IMR-90 (cell line): Measurements from ENCODE around the gene EPHA6. TPM values are rescaled to one million over a fixed set of nuclear protein-coding genes. Genes with fewer than 3 reads are reported as not detected.
A peak's percentile ranks its signal among the peaks of the same experiment; 100 is the strongest.
"Not testable (repeated sequence)": the region's sequence is repeated elsewhere in the genome, so short reads cannot be mapped to it uniquely, and the experiment has no call there.

Experiments used
- ATAC-seq: fragments of 200-7000 bp; cut with Tn5 transposase; 2 replicates; pipeline ENCODE4 v1.9.1; 2020; ENCODE audit warnings: low read depth, mild to moderate bottlenecking, moderate library complexity
- BruUV-seq: library from RNA; stranded (reverse); fragments of 400-500 nt; replicated peaks from 2 replicates; lab custom pipeline; 2021; lab: Mats Ljungman, UMichigan
- CTCF ChIA-PET: fragments of 300-600 bp; formaldehyde crosslinking; extraction: SDS; loops from one replicate; lab custom pipeline; 2021; ENCODE audit warnings: antibody characterized with exemption; lab: Yijun Ruan, JAX
- POLR2A ChIA-PET: fragments of 300-600 bp; sonication (Branson Sonifier 250); formaldehyde crosslinking; loops from one replicate; lab custom pipeline; 2022; ENCODE audit warnings: antibody characterized with exemption; ENCODE audit not compliant: unreplicated experiment; lab: Charles Lee
- DNase-seq: peaks from one replicate; pipeline ENCODE4 v3.0.0; 2013
- H2AFZ ChIP-seq: replicated peaks from 2 replicates; pipeline ENCODE3; 2013; ENCODE audit warnings: low read length, mild to moderate bottlenecking; ENCODE audit not compliant: poor library complexity
- H2AK5ac ChIP-seq: 2 replicates; pipeline ENCODE4 v1.6.1; 2013; ENCODE audit warnings: low read depth, low read length, inconsistent platforms
- H2AK9ac ChIP-seq: replicated peaks from 2 replicates; pipeline ENCODE3; 2013; ENCODE audit warnings: mild to moderate bottlenecking, low read depth, low read length, moderate library complexity; ENCODE audit not compliant: poor library complexity
- H2BK120ac ChIP-seq: 2 replicates; pipeline ENCODE4 v1.6.1; 2013; ENCODE audit warnings: low read depth, low read length, inconsistent platforms
- H2BK15ac ChIP-seq: 3 replicates; pipeline ENCODE4 v1.6.1; 2013; ENCODE audit warnings: low read depth, low read length, inconsistent platforms
- H2BK20ac ChIP-seq: 2 replicates; pipeline ENCODE4 v1.6.1; 2013; ENCODE audit warnings: low read depth, mild to moderate bottlenecking, inconsistent platforms, low read length, moderate library complexity
- H2BK5ac ChIP-seq: 2 replicates; pipeline ENCODE4 v1.6.1; 2013; ENCODE audit warnings: mild to moderate bottlenecking, low read depth, low read length, inconsistent platforms; ENCODE audit not compliant: poor library complexity, severe bottlenecking
- H3K14ac ChIP-seq: replicated peaks from 2 replicates; pipeline ENCODE4 v1.6.1; 2013; ENCODE audit warnings: low read depth, low read length, inconsistent platforms
- H3K18ac ChIP-seq: 2 replicates; pipeline ENCODE4 v1.6.1; 2013; ENCODE audit warnings: low read depth, low read length, control low read depth
- H3K23ac ChIP-seq: 2 replicates; pipeline ENCODE4 v1.6.1; 2013; ENCODE audit warnings: low read depth, low read length, inconsistent platforms
- H3K27ac ChIP-seq: 2 replicates; pipeline ENCODE4 v1.5.1; 2013; ENCODE audit warnings: mild to moderate bottlenecking, control low read depth, low read length; ENCODE audit not compliant: insufficient read depth
- H3K27me3 ChIP-seq: 2 replicates; pipeline ENCODE4 v1.6.1; 2013; ENCODE audit warnings: low read length; ENCODE audit not compliant: control insufficient read depth, insufficient read depth
- H3K36me3 ChIP-seq: 2 replicates; pipeline ENCODE4 v1.6.1; 2013; ENCODE audit warnings: low read length, mixed read lengths; ENCODE audit not compliant: control insufficient read depth, insufficient read depth
- H3K4ac ChIP-seq: 2 replicates; pipeline ENCODE4 v1.6.1; 2013; ENCODE audit warnings: low read depth, low read length, inconsistent platforms
- H3K4me1 ChIP-seq: 2 replicates; pipeline ENCODE4 v1.6.1; 2013; ENCODE audit warnings: low read length, mixed read lengths; ENCODE audit not compliant: control insufficient read depth, insufficient read depth
- H3K4me2 ChIP-seq: 2 replicates; pipeline ENCODE4 v1.6.1; 2013; ENCODE audit warnings: low read depth, mild to moderate bottlenecking, control low read depth, low read length, moderate library complexity
- H3K4me3 ChIP-seq: 2 replicates; pipeline ENCODE4 v1.5.1; 2013; ENCODE audit warnings: low read depth, mild to moderate bottlenecking, control low read depth, low read length, moderate library complexity; ENCODE audit not compliant: insufficient read depth
- H3K56ac ChIP-seq: 2 replicates; pipeline ENCODE4 v1.6.1; 2013; ENCODE audit warnings: low read length, inconsistent platforms; ENCODE audit not compliant: insufficient read depth; ENCODE audit errors: extremely low read depth
- H3K79me1 ChIP-seq, 2 experiments: 2 replicates each; pipeline ENCODE4 v1.6.1; 2013; ENCODE audit warnings: low read length in 2 of 2, inconsistent platforms in 1 of 2, low read depth in 1 of 2
- H3K9ac ChIP-seq: 2 replicates; pipeline ENCODE4 v1.6.1; 2013; ENCODE audit warnings: low read depth, low read length, control low read depth
- H3K9me1 ChIP-seq: 2 replicates; pipeline ENCODE4 v1.6.1; 2013; ENCODE audit warnings: low read length, inconsistent platforms; ENCODE audit not compliant: insufficient read depth
- H3K9me3 ChIP-seq: 2 replicates; pipeline ENCODE4 v1.6.1; 2013; ENCODE audit warnings: low read length; ENCODE audit not compliant: control insufficient read depth, insufficient read depth
- H4K20me1 ChIP-seq: 2 replicates; pipeline ENCODE4 v1.6.1; 2013; ENCODE audit warnings: low read length, inconsistent platforms; ENCODE audit not compliant: insufficient read depth
- H4K5ac ChIP-seq: 2 replicates; pipeline ENCODE4 v1.6.1; 2013; ENCODE audit warnings: mild to moderate bottlenecking, low read depth, low read length, control low read depth
- H4K8ac ChIP-seq, 2 experiments: 2 replicates each; pipeline ENCODE4 v1.6.1; 2013; ENCODE audit warnings: low read depth in 2 of 2, low read length in 2 of 2, control low read depth in 1 of 2, inconsistent platforms in 1 of 2
- H4K91ac ChIP-seq: 2 replicates; pipeline ENCODE4 v1.6.1; 2013; ENCODE audit warnings: low read depth, low read length, inconsistent platforms; ENCODE audit not compliant: insufficient read depth
- BHLHE40 ChIP-seq: fragments of 150-350 bp; IDR thresholded peaks from 2 replicates; pipeline ENCODE4 v1.6.1; 2016; ENCODE audit warnings: mild to moderate bottlenecking, low read depth, low read length
- CEBPB ChIP-seq: IDR thresholded peaks from 2 replicates; pipeline ENCODE4 v1.6.1; 2012; ENCODE audit warnings: low read depth, low read length, improper control_type of control experiment
- ELK1 ChIP-seq: fragments of 150-350 bp; IDR thresholded peaks from 2 replicates; pipeline ENCODE4 v1.6.1; 2016; ENCODE audit warnings: low read depth, mild to moderate bottlenecking, low read length, moderate library complexity, borderline replicate concordance
- FOS ChIP-seq: fragments of 150-350 bp; IDR thresholded peaks from 2 replicates; pipeline ENCODE4 v1.6.1; 2016; ENCODE audit warnings: low read depth, low read length
- MAZ ChIP-seq: IDR thresholded peaks from 2 replicates; pipeline ENCODE4 v1.6.1; 2012; ENCODE audit warnings: low read depth, mild to moderate bottlenecking, low read length, improper control_type of control experiment, moderate library complexity, borderline replicate concordance
- NFE2L2 ChIP-seq: fragments of 150-350 bp; IDR thresholded peaks from 2 replicates; pipeline ENCODE4 v1.6.1; 2016; ENCODE audit warnings: low read depth, mild to moderate bottlenecking, low read length
- SMC3 ChIP-seq: fragments of 150-350 bp; IDR thresholded peaks from 2 replicates; pipeline ENCODE4 v1.6.1; 2016; ENCODE audit warnings: low read depth, mild to moderate bottlenecking, antibody characterized with exemption, low read length, moderate library complexity
- WGBS, 2 experiments: methylation state at CpG; one replicate each; pipeline versions ENCODE4 v1.1.5 to v1.1.7; 2013; ENCODE audit warnings: missing lambda C conversion rate in 2 of 2; ENCODE audit not compliant: insufficient read length in 1 of 2; ENCODE audit errors: extremely low coverage in 2 of 2; 5-methylcytosine and 5-hydroxymethylcytosine counted together
- dilution Hi-C: fragments of 300-500 bp; cut with HindIII; formaldehyde crosslinking; loops from one replicate; pipeline ENCODE4 v1.14.3; 2018; ENCODE audit warnings: low sequenced_read_pairs; ENCODE audit not compliant: unreplicated experiment
- in situ Hi-C: fragments of 300-500 bp; cut with MboI; formaldehyde crosslinking; loops from 3 replicates; pipeline ENCODE4 v1.14.3; 2019; ENCODE audit warnings: low sequenced_read_pairs, inconsistent platforms, mixed read lengths
- intact Hi-C: fragments of 100-400 bp; cut with micrococcal nuclease; formaldehyde crosslinking; loops from 2 replicates; pipeline ENCODE4 v1.10.0; 2022
- polyA plus RNA-seq, 3 experiments: library from polyadenylated mRNA; depleted of rRNA; stranded (reverse); fragments of >200 nt; gene quantifications; 2 replicates each; pipeline ENCODE4 v1.2.3, GENCODE V29; 2012; ENCODE audit warnings: low replicate concordance in 1 of 3
- total RNA-seq: library from RNA; depleted of rRNA; stranded (reverse); fragments of >200 nt; gene quantifications from 2 replicates; pipeline ENCODE4 v1.2.3, GENCODE V29; 2012

Gene EPHA6
- total and polyA plus RNA-seq, 2 of the 4 experiments (the other 2 are of a cell fraction), result not detected

DNA sequence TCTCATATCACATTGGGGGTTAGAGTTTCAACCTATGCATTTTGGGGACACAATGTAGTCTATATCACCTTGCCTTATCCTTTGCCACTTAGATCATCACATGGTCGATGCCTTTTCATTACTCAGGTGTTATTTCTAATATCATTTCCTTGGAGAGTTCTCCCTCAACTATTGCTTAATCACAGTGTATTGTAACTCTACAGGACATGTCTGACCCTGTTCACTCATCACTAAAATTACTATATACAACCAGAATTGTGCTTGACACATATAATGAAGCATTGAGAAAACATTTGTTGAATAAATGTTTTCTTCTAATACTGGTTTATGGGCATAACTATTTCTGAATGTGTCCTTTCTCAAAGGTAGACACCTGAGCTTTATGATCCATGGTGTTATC lies 207.4 kb downstream of the EPHA6 start:
- intact Hi-C loops (loop anchor here (10.0 kb wide), 1 partner anchor 1467 kb away; no protein-coding TSS in a partner anchor), dilution Hi-C loops (no loop called here), in situ Hi-C loops (no loop called here)
- Histone ChIP-seq H2BK5ac (no peak overlapping the region), H4K20me1 (no peaks in the 10 kb centered on the region), H3K14ac (no peak overlapping the region), H3K79me1 (no peaks in the 10 kb centered on the region), H2BK15ac (no peak overlapping the region), H4K91ac (no peak overlapping the region), H3K18ac (no peak overlapping the region), H3K9me3 (peaks cover 2% of the 10 kb centered on the region; the same call in 1 of the 2 replicates), H3K27ac (no peak overlapping the region), H3K9me1 (no peaks in the 10 kb centered on the region), H2AK5ac (no peak overlapping the region), H3K4me2 (no peak overlapping the region), H2BK120ac (no peak overlapping the region), H3K27me3 (no peaks in the 10 kb centered on the region), H2AK9ac (no peak overlapping the region), H3K9ac (no peak overlapping the region), H3K56ac (no peak overlapping the region), H3K4me1 (no peaks in the 10 kb centered on the region), H2BK20ac (no peak overlapping the region), H4K5ac (no peak overlapping the region), H3K4ac (no peak overlapping the region), H3K36me3 (no peaks in the 10 kb centered on the region), H3K23ac (no peak overlapping the region), H2AFZ (no peak overlapping the region), H3K4me3 (no peak overlapping the region), H4K8ac (no peak overlapping the region)
- TF ChIP-seq NFE2L2, result no peak
- TF ChIP-seq SMC3, result no peak
- no peak for TF ChIP-seq FOS
- no peak for TF ChIP-seq BHLHE40
- TF ChIP-seq ELK1, result no peak
- TF ChIP-seq MAZ, result no peak
- TF ChIP-seq CEBPB, result 0 out of 2 replicates have a peak, but pooled peaks have one; percentile 21
- ATAC-seq (no peak), DNase-seq (no peak)
- CTCF ChIA-PET, result no interaction called here
- POLR2A ChIA-PET, result no interaction called here
- no TSS peak for BruUV-seq
- WGBS, 2 experiments, result no CpG with 5 or more reads among the region's 1 CpG

GRCh38 chr3:97025612-97026011 lies 211.2 kb downstream of the EPHA6 start:
- H3K9me3 ChIP-seq, in situ Hi-C loops, H3K56ac ChIP-seq, H3K79me1 ChIP-seq, H3K4me1 ChIP-seq, H3K23ac ChIP-seq, H2AK9ac ChIP-seq, H4K8ac ChIP-seq, H3K4me2 ChIP-seq, H3K27me3 ChIP-seq, H2AFZ ChIP-seq, H3K9me1 ChIP-seq, H2AK5ac ChIP-seq, POLR2A ChIA-PET, H3K4me3 ChIP-seq, DNase-seq, H2BK5ac ChIP-seq, H4K20me1 ChIP-seq, BruUV-seq, CTCF ChIA-PET, H4K91ac ChIP-seq, H3K27ac ChIP-seq, H2BK15ac ChIP-seq, H2BK20ac ChIP-seq, H2BK120ac ChIP-seq, H3K36me3 ChIP-seq, H3K9ac ChIP-seq, ATAC-seq, H3K18ac ChIP-seq, H3K14ac ChIP-seq, dilution Hi-C loops, H3K4ac ChIP-seq, H4K5ac ChIP-seq: not testable (repeated sequence)
- WGBS, 2 experiments, result no CpG with 5 or more reads among the region's 8 CpGs
- intact Hi-C loops, result loop anchor here (10.0 kb wide), 1 partner anchor 1471 kb away; no protein-coding TSS in a partner anchor
